ENCODE data around the gene FGF8.

The FGF8 gene

GRCh38 chr10:101762736-101763135 is 13.2 kb downstream of the FGF8 start:
- ATAC-seq: no peak
- TF ChIP-seq ISL1 (CRISPR knock-in tag; IDR thresholded peaks at IDR 0.05) (no peak), OSR1 (CRISPR knock-in tag; IDR thresholded peaks at IDR 0.05) (no peak), CSDC2 (CRISPR knock-in tag; IDR thresholded peaks at IDR 0.05) (no peak), SNAI2 (CRISPR knock-in tag; IDR thresholded peaks at IDR 0.05) (no peak), ZFP30 (CRISPR knock-in tag; IDR thresholded peaks at IDR 0.05) (no peak), ZNF565 (CRISPR knock-in tag; conservative IDR thresholded peaks at IDR 0.05; ENCODE audit: low read depth) (no peak), PPARA (CRISPR knock-in tag; IDR thresholded peaks at IDR 0.05; ENCODE audit: borderline replicate concordance) (no peak), ZC3H10 (CRISPR knock-in tag; IDR thresholded peaks at IDR 0.05) (no peak), ZFP3 (CRISPR knock-in tag; IDR thresholded peaks at IDR 0.05) (no peak), RARB (CRISPR knock-in tag; IDR thresholded peaks at IDR 0.05) (no peak), ZNF8 (CRISPR knock-in tag; IDR thresholded peaks at IDR 0.05) (no peak), TOX (CRISPR knock-in tag; IDR thresholded peaks at IDR 0.05; ENCODE audit: borderline replicate concordance) (no peak), GLIS3 (CRISPR knock-in tag; IDR thresholded peaks at IDR 0.05) (no peak), ESRRG (CRISPR knock-in tag; IDR thresholded peaks at IDR 0.05) (no peak), PATZ1 (CRISPR knock-in tag; IDR thresholded peaks at IDR 0.05; ENCODE audit: borderline replicate concordance) (no peak)

GRCh38 chr10:101761226-101761625 is 14.7 kb downstream of the FGF8 start:
- no peak for TF ChIP-seq PPARA (CRISPR knock-in tag; IDR thresholded peaks at IDR 0.05; ENCODE audit: borderline replicate concordance)
- TF ChIP-seq ZNF565 (CRISPR knock-in tag; conservative IDR thresholded peaks at IDR 0.05; ENCODE audit: low read depth): no peak
- TF ChIP-seq ZNF8 (CRISPR knock-in tag; IDR thresholded peaks at IDR 0.05): no peak
- no peak for TF ChIP-seq BACH2 (CRISPR knock-in tag; IDR thresholded peaks at IDR 0.05; ENCODE audit: borderline replicate concordance)
- TF ChIP-seq CREB5 (CRISPR knock-in tag; IDR thresholded peaks at IDR 0.05; ENCODE audit: low read depth): no peak
- TF ChIP-seq PATZ1 (CRISPR knock-in tag; IDR thresholded peaks at IDR 0.05; ENCODE audit: borderline replicate concordance): no peak
- TF ChIP-seq ISL1 (CRISPR knock-in tag; IDR thresholded peaks at IDR 0.05): no peak
- TF ChIP-seq TOX (CRISPR knock-in tag; IDR thresholded peaks at IDR 0.05; ENCODE audit: borderline replicate concordance): no peak
- no peak for ATAC-seq

- ATAC-seq: peak; percentile 44
- TF ChIP-seq ZNF565 (CRISPR knock-in tag; conservative IDR thresholded peaks at IDR 0.05; ENCODE audit: low read depth) (no peak), TOX (CRISPR knock-in tag; IDR thresholded peaks at IDR 0.05; ENCODE audit: borderline replicate concordance) (no peak), ESRRG (CRISPR knock-in tag; IDR thresholded peaks at IDR 0.05) (no peak), ZC3H10 (CRISPR knock-in tag; IDR thresholded peaks at IDR 0.05) (no peak), BACH2 (CRISPR knock-in tag; IDR thresholded peaks at IDR 0.05; ENCODE audit: borderline replicate concordance) (no peak), RARB (CRISPR knock-in tag; IDR thresholded peaks at IDR 0.05) (no peak)
Observed at GRCh38 chr10:101760510-101760909, 15.4 kb downstream of the FGF8 start.

GRCh38 chr10:101759309-101760247 is 16.3 kb downstream of the FGF8 start:
- ATAC-seq: no peak
- TF ChIP-seq TOX (CRISPR knock-in tag; IDR thresholded peaks at IDR 0.05; ENCODE audit: borderline replicate concordance) (no peak), OSR1 (CRISPR knock-in tag; IDR thresholded peaks at IDR 0.05) (no peak), BACH2 (CRISPR knock-in tag; IDR thresholded peaks at IDR 0.05; ENCODE audit: borderline replicate concordance) (no peak), ISL1 (CRISPR knock-in tag; IDR thresholded peaks at IDR 0.05) (no peak), TCF4 (CRISPR knock-in tag; IDR thresholded peaks at IDR 0.05; ENCODE audit: borderline replicate concordance) (no peak), POU6F1 (CRISPR knock-in tag; IDR thresholded peaks at IDR 0.05; ENCODE audit: borderline replicate concordance, low read depth) (no peak), ZFP3 (CRISPR knock-in tag; IDR thresholded peaks at IDR 0.05) (no peak), GLIS3 (CRISPR knock-in tag; IDR thresholded peaks at IDR 0.05) (no peak), ZNF70 (CRISPR knock-in tag; IDR thresholded peaks at IDR 0.05) (no peak), PATZ1 (CRISPR knock-in tag; IDR thresholded peaks at IDR 0.05; ENCODE audit: borderline replicate concordance) (no peak), ZNF8 (CRISPR knock-in tag; IDR thresholded peaks at IDR 0.05) (no peak), CSRNP3 (CRISPR knock-in tag; IDR thresholded peaks at IDR 0.05) (no peak), CSDC2 (CRISPR knock-in tag; IDR thresholded peaks at IDR 0.05) (no peak), CREB5 (CRISPR knock-in tag; IDR thresholded peaks at IDR 0.05; ENCODE audit: low read depth) (no peak)
